ENCODE results near the gene EFCAB7.

The EFCAB7 gene

GRCh38 chr1:63611231-63611630 is 87.9 kb downstream of the EFCAB7 start:
- no peak for DNase-seq

GRCh38 chr1:63612564-63612963 is 89.2 kb downstream of the EFCAB7 start:
- DNase-seq, result no peak

- DNase-seq, result no peak
Observed at GRCh38 chr1:63612971-63613370, 89.6 kb downstream of the EFCAB7 start.

- DNase-seq, result no peak
Observed at GRCh38 chr1:63615768-63616420, 92.6 kb downstream of the EFCAB7 start.

GRCh38 chr1:63617450-63617849 is 94.1 kb downstream of the EFCAB7 start:
- no peak for DNase-seq

GRCh38 chr1:63618011-63618410 is 94.7 kb downstream of the EFCAB7 start:
- no peak for DNase-seq

GRCh38 chr1:63619558-63619957 is 96.2 kb downstream of the EFCAB7 start:
- no peak for DNase-seq

GRCh38 chr1:63620671-63621070 is 97.3 kb downstream of the EFCAB7 start:
- DNase-seq, result no peak

- no peak for DNase-seq
Observed at GRCh38 chr1:63621075-63621474, 97.8 kb downstream of the EFCAB7 start.

GRCh38 chr1:63621698-63622097 is 98.4 kb downstream of the EFCAB7 start:
- DNase-seq, result no peak

Data from NCI-H1417 treated with DMSO at 0.1 percent for 48 hours (cell line).